Ectodermal cell (in vitro differentiated cells): ENCODE data around the gene CASQ1.

Experiments used
- H3K27ac ChIP-seq: 2 replicates; pipeline ENCODE4 v1.7.0; 2013; ENCODE audit warnings: mild to moderate bottlenecking, low read depth, low read length; ENCODE audit not compliant: insufficient read depth, poor library complexity, severe bottlenecking
- H3K27me3 ChIP-seq: 2 replicates; pipeline ENCODE4 v1.7.0; 2013; ENCODE audit warnings: mild to moderate bottlenecking, low read length; ENCODE audit not compliant: insufficient read depth, control insufficient read depth, poor library complexity, severe bottlenecking
- H3K36me3 ChIP-seq: one replicate; pipeline ENCODE4 v1.7.0; 2013; ENCODE audit warnings: low read length; ENCODE audit not compliant: control insufficient read depth, insufficient read depth
- H3K4me1 ChIP-seq: one replicate; pipeline ENCODE4 v1.7.0; 2013; ENCODE audit warnings: low read length; ENCODE audit not compliant: control insufficient read depth, insufficient read depth
- H3K4me3 ChIP-seq: 2 replicates; pipeline ENCODE4 v1.7.0; 2013; ENCODE audit warnings: low read depth, low read length, control low read depth; ENCODE audit not compliant: insufficient read depth
- H3K9me3 ChIP-seq: 2 replicates; pipeline ENCODE4 v1.7.0; 2013; ENCODE audit warnings: mild to moderate bottlenecking, low read length, moderate library complexity; ENCODE audit not compliant: control insufficient read depth
- WGBS, 2 experiments: methylation state at CpG; one replicate each; pipeline ENCODE4 v1.1.7; 2013; ENCODE audit warnings: missing lambda C conversion rate in 2 of 2; 5-methylcytosine and 5-hydroxymethylcytosine counted together

Gene CASQ1

GRCh38 chr1:160209321-160210046 is 19.1 kb downstream of the CASQ1 start:
- H3K4me1 ChIP-seq = peaks cover 59% of the 10 kb centered on the region

GRCh38 chr1:160210561-160210960 is 20.2 kb downstream of the CASQ1 start:
- H3K4me3 ChIP-seq = no peak overlapping the region
- peaks cover 31% of the 10 kb centered on the region for H3K36me3 ChIP-seq
- no peak overlapping the region for H3K27ac ChIP-seq
- H3K27me3 ChIP-seq = no peaks in the 10 kb centered on the region
- 84 to 89% methylated on average over 5 of the region's 5 CpGs for WGBS, 2 experiments
- no peaks in the 10 kb centered on the region for H3K9me3 ChIP-seq
- H3K4me1 ChIP-seq = peaks cover 54% of the 10 kb centered on the region

More at GRCh38 chr1:160209321-160210046, 19.1 kb downstream of the CASQ1 start:
- peaks cover 24% of the 10 kb centered on the region for H3K36me3 ChIP-seq
- no peak overlapping the region for H3K4me3 ChIP-seq
- no peaks in the 10 kb centered on the region for H3K27me3 ChIP-seq
- WGBS, 2 experiments = 51 to 52% methylated on average over 6 to 7 of the region's 7 CpGs
- H3K9me3 ChIP-seq = no peaks in the 10 kb centered on the region
- peak overlapping the region; percentile 53 for H3K27ac ChIP-seq

- H3K27me3 ChIP-seq = no peaks in the 10 kb centered on the region
- 67 to 75% methylated on average over 10 of the region's 10 CpGs for WGBS, 2 experiments
- H3K4me1 ChIP-seq = peaks cover 54% of the 10 kb centered on the region
- H3K36me3 ChIP-seq = peaks cover 34% of the 10 kb centered on the region
- H3K4me3 ChIP-seq = no peak overlapping the region
- H3K27ac ChIP-seq = peak overlapping the region; percentile 68
- no peaks in the 10 kb centered on the region for H3K9me3 ChIP-seq
Observed at GRCh38 chr1:160211046-160211790, 20.8 kb downstream of the CASQ1 start.

GRCh38 chr1:160214481-160215140 is 24.2 kb downstream of the CASQ1 start:
- H3K4me3 ChIP-seq = no peak overlapping the region
- H3K9me3 ChIP-seq = no peaks in the 10 kb centered on the region
- H3K27me3 ChIP-seq = no peaks in the 10 kb centered on the region
- no peak overlapping the region for H3K27ac ChIP-seq
- peaks cover 55% of the 10 kb centered on the region for H3K36me3 ChIP-seq
- peaks cover 24% of the 10 kb centered on the region for H3K4me1 ChIP-seq
- WGBS, 2 experiments = 83 to 87% methylated on average over 2 of the region's 3 CpGs

GRCh38 chr1:160216301-160216700 is 25.9 kb downstream of the CASQ1 start:
- Histone ChIP-seq H3K27ac (no peak overlapping the region), H3K4me1 (peaks cover 7% of the 10 kb centered on the region), H3K4me3 (no peak overlapping the region), H3K36me3 (peaks cover 55% of the 10 kb centered on the region), H3K9me3 (no peaks in the 10 kb centered on the region), H3K27me3 (no peaks in the 10 kb centered on the region)

- peaks cover 54% of the 10 kb centered on the region for H3K36me3 ChIP-seq
Observed at GRCh38 chr1:160217481-160218051, 27.2 kb downstream of the CASQ1 start.

GRCh38 chr1:160219062-160219929 is 28.9 kb downstream of the CASQ1 start:
- H3K27me3 ChIP-seq = no peaks in the 10 kb centered on the region
- no peaks in the 10 kb centered on the region for H3K4me1 ChIP-seq
- no peak overlapping the region for H3K27ac ChIP-seq
- no peak overlapping the region for H3K4me3 ChIP-seq
- no peaks in the 10 kb centered on the region for H3K9me3 ChIP-seq
- 76 to 80% methylated on average over 4 of the region's 4 CpGs for WGBS, 2 experiments
- H3K36me3 ChIP-seq = peaks cover 52% of the 10 kb centered on the region

More at GRCh38 chr1:160217481-160218051, 27.2 kb downstream of the CASQ1 start:
- Histone ChIP-seq H3K27ac (no peak overlapping the region), H3K27me3 (no peaks in the 10 kb centered on the region), H3K4me1 (no peaks in the 10 kb centered on the region), H3K4me3 (no peak overlapping the region), H3K9me3 (no peaks in the 10 kb centered on the region)
- WGBS, 2 experiments = 94 to 96% methylated on average over 10 of the region's 10 CpGs

GRCh38 chr1:160220301-160220700 is 29.9 kb downstream of the CASQ1 start:
- no peak overlapping the region for H3K4me3 ChIP-seq
- no peaks in the 10 kb centered on the region for H3K4me1 ChIP-seq
- no peaks in the 10 kb centered on the region for H3K9me3 ChIP-seq
- WGBS, 2 experiments = 82 to 93% methylated on average over 2 of the region's 2 CpGs
- peaks cover 53% of the 10 kb centered on the region for H3K36me3 ChIP-seq
- H3K27ac ChIP-seq = no peak overlapping the region
- H3K27me3 ChIP-seq = no peaks in the 10 kb centered on the region

GRCh38 chr1:160221089-160221488 is 30.7 kb downstream of the CASQ1 start:
- Histone ChIP-seq H3K9me3 (no peaks in the 10 kb centered on the region), H3K4me3 (no peak overlapping the region), H3K36me3 (peaks cover 59% of the 10 kb centered on the region), H3K27ac (no peak overlapping the region), H3K4me1 (no peaks in the 10 kb centered on the region), H3K27me3 (no peaks in the 10 kb centered on the region)
